Measurements from ENCODE around the gene SUSD6. TPM values are rescaled to one million over a fixed set of nuclear protein-coding genes. Genes with fewer than 3 reads are reported as not detected.
A peak's percentile ranks its signal among the peaks of the same experiment; 100 is the strongest.

The SUSD6 gene
- total RNA-seq, 3 donors from 2014 or later (not counting 1 experiment from before 2014, with no cell fraction given), result 119 to 144 (median 140) TPM

DNA sequence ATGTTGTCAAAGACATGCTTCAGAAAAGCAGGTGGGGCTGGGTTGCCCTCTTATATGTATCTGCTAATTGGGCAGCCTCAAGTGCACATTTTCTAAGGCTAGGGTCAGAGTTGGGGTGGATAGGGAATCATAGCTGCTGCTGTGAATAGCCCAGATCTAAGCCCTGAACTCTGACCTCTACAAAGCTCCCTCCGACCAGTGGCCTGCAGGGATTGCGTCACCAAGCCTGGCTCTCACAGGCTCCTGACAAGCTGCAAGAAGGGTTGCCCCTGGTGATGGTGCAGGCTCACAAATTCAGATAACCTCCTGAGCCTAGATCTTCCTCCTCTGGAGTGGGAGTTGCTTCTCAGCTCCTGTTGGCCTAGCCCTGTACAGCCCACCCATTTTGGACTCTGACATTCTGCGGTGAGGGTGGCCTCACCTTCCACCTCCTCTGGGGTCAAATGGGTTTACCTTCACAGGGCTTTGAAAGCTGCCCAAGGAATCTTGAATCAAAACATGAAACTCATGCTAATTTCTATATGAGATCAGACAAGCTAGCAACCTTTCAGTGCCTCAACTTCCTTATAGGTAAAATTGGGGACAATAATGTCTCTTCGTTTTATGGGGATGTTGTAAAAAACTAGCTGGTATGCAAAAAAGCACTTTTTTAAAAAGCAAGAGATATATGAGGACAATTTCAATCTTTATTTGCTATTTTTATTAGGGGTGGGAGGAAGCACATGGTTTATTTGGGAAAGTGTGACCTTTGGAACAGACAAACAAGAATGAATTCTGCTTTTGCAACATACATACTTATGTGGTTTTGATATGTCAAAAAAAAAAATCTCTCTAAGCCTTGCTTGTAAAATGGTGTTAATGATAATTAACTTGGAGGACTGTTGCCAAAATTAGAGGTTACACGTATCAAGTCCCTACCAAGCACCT lies 4.9 kb upstream of the SUSD6 start:
- no peak overlapping the region for H3K27ac Mint-ChIP-seq

DNA sequence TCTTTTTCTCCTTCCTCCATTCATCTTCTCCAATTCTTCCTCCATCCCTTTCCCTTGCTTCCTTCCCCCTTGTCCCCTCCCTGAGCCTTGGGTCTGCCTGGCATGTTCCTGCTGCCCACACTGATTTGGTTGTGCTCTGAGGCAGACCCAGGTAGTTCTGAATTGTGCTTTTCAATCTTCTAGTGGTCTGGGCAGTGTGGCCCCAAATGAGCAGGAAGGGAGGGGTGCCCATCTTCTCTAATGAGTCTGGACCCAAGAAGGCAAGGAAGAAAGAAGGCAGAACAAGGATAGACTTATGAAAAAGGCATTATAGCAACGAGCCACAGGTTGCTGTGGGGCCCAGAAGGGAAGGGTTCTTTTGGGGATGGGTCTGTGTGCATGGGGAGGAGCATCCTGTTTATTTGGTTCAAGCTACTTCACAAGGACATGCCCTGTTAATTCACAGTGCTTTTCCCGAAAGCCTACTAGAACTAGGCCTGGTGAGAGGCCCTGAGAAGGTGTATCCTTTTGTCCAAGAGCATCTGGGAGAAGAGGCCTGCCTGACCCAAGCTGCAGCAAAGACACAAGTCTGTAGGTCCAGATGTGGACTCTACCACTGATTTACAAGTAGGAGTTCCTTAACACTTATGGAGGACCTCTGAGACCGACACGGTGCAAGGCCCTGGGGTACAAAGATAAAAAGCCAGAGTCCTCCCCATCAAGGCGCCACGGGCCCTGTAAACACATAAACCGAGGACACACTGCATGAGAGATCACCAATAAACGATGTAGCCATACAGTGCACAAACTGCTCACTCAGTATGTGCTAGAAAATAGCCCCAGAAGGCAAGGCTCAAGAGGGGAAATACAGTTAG lies 1.1 kb upstream of the SUSD6 start:
- Mint-ChIP-seq H3K27ac (peak overlapping the region; percentile 95 to 96), H3K36me3 (no peaks in the 10 kb centered on the region), H3K4me1 (peaks cover 39 to 41% of the 10 kb centered on the region in 2 donors), H3K27me3 (ENCODE audit: low read depth in 2 of 2) (no peaks in the 10 kb centered on the region), H3K4me3 (peak overlapping the region; percentile 74), H3K9me3 (no peaks in the 10 kb centered on the region)
- TF ChIP-seq, protein P1, sequence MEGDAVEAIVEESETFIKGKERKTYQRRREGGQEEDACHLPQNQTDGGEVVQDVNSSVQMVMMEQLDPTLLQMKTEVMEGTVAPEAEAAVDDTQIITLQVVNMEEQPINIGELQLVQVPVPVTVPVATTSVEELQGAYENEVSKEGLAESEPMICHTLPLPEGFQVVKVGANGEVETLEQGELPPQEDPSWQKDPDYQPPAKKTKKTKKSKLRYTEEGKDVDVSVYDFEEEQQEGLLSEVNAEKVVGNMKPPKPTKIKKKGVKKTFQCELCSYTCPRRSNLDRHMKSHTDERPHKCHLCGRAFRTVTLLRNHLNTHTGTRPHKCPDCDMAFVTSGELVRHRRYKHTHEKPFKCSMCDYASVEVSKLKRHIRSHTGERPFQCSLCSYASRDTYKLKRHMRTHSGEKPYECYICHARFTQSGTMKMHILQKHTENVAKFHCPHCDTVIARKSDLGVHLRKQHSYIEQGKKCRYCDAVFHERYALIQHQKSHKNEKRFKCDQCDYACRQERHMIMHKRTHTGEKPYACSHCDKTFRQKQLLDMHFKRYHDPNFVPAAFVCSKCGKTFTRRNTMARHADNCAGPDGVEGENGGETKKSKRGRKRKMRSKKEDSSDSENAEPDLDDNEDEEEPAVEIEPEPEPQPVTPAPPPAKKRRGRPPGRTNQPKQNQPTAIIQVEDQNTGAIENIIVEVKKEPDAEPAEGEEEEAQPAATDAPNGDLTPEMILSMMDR (IDR thresholded peaks at IDR 0.05), result no peak
- Histone ChIP-seq H3K4me3 (ENCODE audit: low read length) (no peak overlapping the region), H3K9me3 (ENCODE audit: control insufficient read depth, insufficient read depth, low read length) (no peaks in the 10 kb centered on the region), H3K27me3 (ENCODE audit: control insufficient read depth, insufficient read depth, low read length) (no peaks in the 10 kb centered on the region), H3K4me1 (ENCODE audit: control insufficient read depth, insufficient read depth, low read length) (peaks cover 39% of the 10 kb centered on the region), H3K27ac (ENCODE audit: low read length) (peak overlapping the region; percentile 64), H3K36me3 (ENCODE audit: control insufficient read depth, insufficient read depth, low read length) (no peaks in the 10 kb centered on the region)
- intact Hi-C loops (cut with micrococcal nuclease), result loop anchor here (5.0 to 10.0 kb wide), 2 partner anchors 458 to 815 kb away; partner anchors contain the start of genes DCAF5 and ZFP36L1
- DNase-seq, result peak in 1 of 2 donors; percentile 18
- 82% methylated on average over 8 of the region's 8 CpGs for WGBS (ENCODE audit: insufficient coverage)
- ATAC-seq, result no peak

More for the DNA sequence above, 4.9 kb upstream of the SUSD6 start:
- TF ChIP-seq, protein P1 (IDR thresholded peaks at IDR 0.05), result no peak
- H3K27me3 Mint-ChIP-seq (ENCODE audit: low read depth in 2 of 2), result no peaks in the 10 kb centered on the region
- no peaks in the 10 kb centered on the region for H3K27me3 ChIP-seq (ENCODE audit: control insufficient read depth, insufficient read depth, low read length)
- H3K36me3 Mint-ChIP-seq, result no peaks in the 10 kb centered on the region
- no peak for ATAC-seq
- no peak overlapping the region for H3K4me3 ChIP-seq (ENCODE audit: low read length)
- H3K9me3 ChIP-seq (ENCODE audit: control insufficient read depth, insufficient read depth, low read length), result no peaks in the 10 kb centered on the region
- 84% methylated on average over 4 of the region's 5 CpGs for WGBS (ENCODE audit: insufficient coverage)
- peaks cover 7 to 9% of the 10 kb centered on the region in 2 donors for H3K4me1 Mint-ChIP-seq
- H3K27ac ChIP-seq (ENCODE audit: low read length), result no peak overlapping the region
- no peaks in the 10 kb centered on the region for H3K36me3 ChIP-seq (ENCODE audit: control insufficient read depth, insufficient read depth, low read length)
- no peak for DNase-seq
- no peak overlapping the region for H3K4me3 Mint-ChIP-seq
- H3K9me3 Mint-ChIP-seq, result no peaks in the 10 kb centered on the region
- intact Hi-C loops (cut with micrococcal nuclease), result no loop called here
- H3K4me1 ChIP-seq (ENCODE audit: control insufficient read depth, insufficient read depth, low read length), result peaks cover 14% of the 10 kb centered on the region

DNA sequence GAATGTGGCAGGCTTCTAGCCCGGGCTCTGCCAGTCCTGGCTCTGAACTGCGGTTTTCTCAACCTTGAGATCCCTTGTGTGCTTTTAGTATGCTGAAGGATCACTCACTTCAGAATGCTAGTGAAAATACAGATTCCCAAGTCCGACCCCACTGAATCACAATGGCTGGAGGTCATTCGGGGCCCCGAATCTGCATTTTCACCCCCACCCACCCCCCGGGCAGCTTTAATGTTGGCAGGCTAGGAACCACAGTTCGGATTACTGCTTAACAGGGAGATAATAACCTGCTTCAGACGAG lies 573 bp upstream of the SUSD6 start:
- 46% methylated on average over 8 of the region's 8 CpGs for WGBS (ENCODE audit: insufficient coverage)
- peaks cover 45 to 46% of the 10 kb centered on the region in 2 donors for H3K4me1 Mint-ChIP-seq
- H3K9me3 Mint-ChIP-seq, result no peaks in the 10 kb centered on the region
- peaks cover 43% of the 10 kb centered on the region for H3K4me1 ChIP-seq (ENCODE audit: control insufficient read depth, insufficient read depth, low read length)
- H3K36me3 Mint-ChIP-seq, result no peaks in the 10 kb centered on the region
- intact Hi-C loops (cut with micrococcal nuclease), result loop anchor here (1.0 to 10.0 kb wide), 3 partner anchors 156 to 816 kb away; partner anchors contain the start of genes DCAF5, SRSF5 and ZFP36L1
- H3K27me3 Mint-ChIP-seq (ENCODE audit: low read depth in 2 of 2), result no peaks in the 10 kb centered on the region
- no peaks in the 10 kb centered on the region for H3K9me3 ChIP-seq (ENCODE audit: control insufficient read depth, insufficient read depth, low read length)
- peak overlapping the region; percentile 33 for H3K4me3 ChIP-seq (ENCODE audit: low read length)
- TF ChIP-seq, protein P1 (IDR thresholded peaks at IDR 0.05), result no peak
- DNase-seq, result no peak
- no peaks in the 10 kb centered on the region for H3K36me3 ChIP-seq (ENCODE audit: control insufficient read depth, insufficient read depth, low read length)
- ATAC-seq, result no peak
- no peaks in the 10 kb centered on the region for H3K27me3 ChIP-seq (ENCODE audit: control insufficient read depth, insufficient read depth, low read length)
- peak overlapping the region; percentile 95 to 96 for H3K27ac Mint-ChIP-seq
- H3K27ac ChIP-seq (ENCODE audit: low read length), result peak overlapping the region; percentile 64
- peak overlapping the region; percentile 74 for H3K4me3 Mint-ChIP-seq
